Epithelial cell of proximal tubule (primary cell): Measurements from ENCODE around the gene RCSD1. TPM values are rescaled to one million over a fixed set of nuclear protein-coding genes. Genes with fewer than 3 reads are reported as not detected.

Experiments used
- DNase-seq: peaks from one replicate; pipeline ENCODE4 v3.0.0-alpha.2; 2011; ENCODE audit warnings: low read depth
- H3K4me3 ChIP-seq: 2 replicates; pipeline ENCODE4 v1.5.1; 2011; ENCODE audit warnings: low read depth, mild to moderate bottlenecking, low read length
- CTCF ChIP-seq: conservative IDR thresholded peaks from 2 replicates; pipeline ENCODE4 v1.5.1; 2012; ENCODE audit warnings: low read depth, mild to moderate bottlenecking, low read length
- total RNA-seq: library from RNA; depleted of rRNA; stranded (reverse); fragments of >200 nt; gene quantifications from 2 replicates; pipeline ENCODE4 v1.2.3, GENCODE V29; 2015

RCSD1 gene
- total RNA-seq, 1 donor from 2014 or later, result not detected

- no peak for DNase-seq
- no peak for TF ChIP-seq CTCF
- no peak overlapping the region for H3K4me3 ChIP-seq
Observed at GRCh38 chr1:167665469-167665868, 35.4 kb downstream of the RCSD1 start.

- TF ChIP-seq CTCF, result no peak
- no peak for DNase-seq
- H3K4me3 ChIP-seq, result no peak overlapping the region
Observed at GRCh38 chr1:167666416-167666815, 36.4 kb downstream of the RCSD1 start.

GRCh38 chr1:167667536-167667935 lies 37.5 kb downstream of the RCSD1 start:
- DNase-seq, result no peak
- no peak for TF ChIP-seq CTCF

GRCh38 chr1:167668108-167668507 lies 38.1 kb downstream of the RCSD1 start:
- no peak for DNase-seq
- no peak for TF ChIP-seq CTCF

More at GRCh38 chr1:167667536-167667935, 37.5 kb downstream of the RCSD1 start:
- no peak overlapping the region for H3K4me3 ChIP-seq

GRCh38 chr1:167669209-167670124 lies 39.4 kb downstream of the RCSD1 start:
- DNase-seq, result no peak
- TF ChIP-seq CTCF, result no peak
- H3K4me3 ChIP-seq, result no peak overlapping the region

More at GRCh38 chr1:167668108-167668507, 38.1 kb downstream of the RCSD1 start:
- no peak overlapping the region for H3K4me3 ChIP-seq

GRCh38 chr1:167670563-167670962 lies 40.5 kb downstream of the RCSD1 start:
- TF ChIP-seq CTCF, result no peak
- DNase-seq, result no peak
- no peak overlapping the region for H3K4me3 ChIP-seq
